ENCODE results near the gene FIBCD1. TPM values are rescaled to one million over a fixed set of nuclear protein-coding genes. Genes with fewer than 3 reads are reported as not detected.
"Not testable (repeated sequence)": the region's sequence is repeated elsewhere in the genome, so short reads cannot be mapped to it uniquely, and the experiment has no call there.

The FIBCD1 gene
- total RNA-seq, 1 experiment from 2014 or later: 6.6 TPM

GRCh38 chr9:130910670-130911069 lies 28.4 kb downstream of the FIBCD1 start:
- ATAC-seq; H3K4me3 Mint-ChIP-seq; H3K27me3 Mint-ChIP-seq (ENCODE audit: low read depth); H3K36me3 Mint-ChIP-seq; H3K4me1 Mint-ChIP-seq; POLR2A ChIA-PET; DNase-seq (ENCODE audit: low spot score); H3K9me3 Mint-ChIP-seq: not testable (repeated sequence)
- CTCF ChIA-PET: interaction anchor here (1.0 to 1.5 kb wide), 4 partner anchors 17 to 88 kb away, joined by 3 to 6 read pairs (median 4); no protein-coding TSS in a partner anchor
- TF ChIP-seq NFYB (CRISPR knock-in tag; conservative IDR thresholded peaks at IDR 0.05; ENCODE audit: low read depth): peak; percentile 51; the same call in 1 of the 2 replicates
- H3K27ac Mint-ChIP-seq: peak overlapping the region; percentile 83; the same call in 1 of the 2 replicates

- DNase-seq (ENCODE audit: low spot score); H3K27me3 Mint-ChIP-seq (ENCODE audit: low read depth); POLR2A ChIA-PET; H3K4me1 Mint-ChIP-seq; H3K9me3 Mint-ChIP-seq; H3K36me3 Mint-ChIP-seq; H3K4me3 Mint-ChIP-seq; H3K27ac Mint-ChIP-seq; ATAC-seq: not testable (repeated sequence)
- CTCF ChIA-PET: interaction anchor here (0.9 to 1.3 kb wide), 3 partner anchors 22 to 88 kb away, joined by 3 to 6 read pairs (median 4); no protein-coding TSS in a partner anchor
Observed at GRCh38 chr9:130910041-130910440, 29.0 kb downstream of the FIBCD1 start.

- Mint-ChIP-seq H3K4me3 (no peak overlapping the region), H3K9me3 (no peaks in the 10 kb centered on the region), H3K27me3 (ENCODE audit: low read depth) (no peaks in the 10 kb centered on the region), H3K4me1 (peaks cover 5% of the 10 kb centered on the region), H3K36me3 (no peaks in the 10 kb centered on the region), H3K27ac (no peak overlapping the region)
- ATAC-seq (no peak), DNase-seq (ENCODE audit: low spot score) (no peak)
- TF ChIP-seq GRHL2 (CRISPR knock-in tag; IDR thresholded peaks at IDR 0.05; ENCODE audit: insufficient replicate concordance, severe bottlenecking): no peak
- no peak for TF ChIP-seq TCF7 (CRISPR knock-in tag; IDR thresholded peaks at IDR 0.05; ENCODE audit: low read depth)
- no peak for TF ChIP-seq EMX1 (CRISPR knock-in tag; IDR thresholded peaks at IDR 0.05)
- no peak for TF ChIP-seq ZNF532 (CRISPR knock-in tag; IDR thresholded peaks at IDR 0.05; ENCODE audit: borderline replicate concordance)
- TF ChIP-seq JAZF1 (CRISPR knock-in tag; IDR thresholded peaks at IDR 0.05): no peak
- no peak for TF ChIP-seq RELA (CRISPR knock-in tag; IDR thresholded peaks at IDR 0.05; ENCODE audit: borderline replicate concordance)
- no peak for TF ChIP-seq ETV6 (CRISPR knock-in tag; IDR thresholded peaks at IDR 0.05)
- TF ChIP-seq TP53 (CRISPR knock-in tag; IDR thresholded peaks at IDR 0.05): no peak
- no peak for TF ChIP-seq STAT6 (CRISPR knock-in tag; conservative IDR thresholded peaks at IDR 0.05; ENCODE audit: low read depth)
- TF ChIP-seq ESRRA (CRISPR knock-in tag; IDR thresholded peaks at IDR 0.05; ENCODE audit: borderline replicate concordance): no peak
- no peak for TF ChIP-seq ATF3 (CRISPR knock-in tag; conservative IDR thresholded peaks at IDR 0.05)
- ChIA-PET CTCF (interaction anchor here (0.6 to 1.5 kb wide), 4 partner anchors 24 to 89 kb away, joined by 3 to 5 read pairs (median 4); no protein-coding TSS in a partner anchor), POLR2A (no interaction called here)
Observed at GRCh38 chr9:130908878-130909355, 30.1 kb downstream of the FIBCD1 start.
